Gastrocnemius medialis (tissue), 4 donors: ENCODE data around the gene SELENOO. TPM values are rescaled to one million over a fixed set of nuclear protein-coding genes. Genes with fewer than 3 reads are reported as not detected.

Source experiments
- ATAC-seq, 2 donors: fragments of 150-250 bp; one replicate each; pipeline ENCODE4 v1.9.1; 2016
- DNase-seq, 2 donors: peaks; one replicate each; pipeline ENCODE4 v3.0.0-alpha.2; 2019
- H3K27ac ChIP-seq, 4 donors: fragments of 200-600 bp; sonication (generic); 1 replicate in 1 of 4; 2 replicates in 3 of 4; pipeline ENCODE4 v1.5.1; 2016 to 2018; ENCODE audit warnings: mild to moderate bottlenecking in 2 of 4, moderate library complexity in 1 of 4
- H3K27me3 ChIP-seq, 3 donors: fragments of 200-600 bp; sonication (generic) in 2 of 3; 1 replicate in 1 of 3; 2 replicates in 2 of 3; pipeline versions ENCODE4 v1.5.1 to v1.6.0; 2016 to 2019; ENCODE audit warnings: mild to moderate bottlenecking in 1 of 3, moderate library complexity in 1 of 3
- H3K36me3 ChIP-seq, 2 donors: fragments of 200-600 bp; sonication (generic) in 1 of 2; one replicate each; pipeline ENCODE4 v1.5.1; 2017 to 2018
- H3K4me1 ChIP-seq, 2 donors: fragments of 200-600 bp; sonication (generic) in 1 of 2; one replicate each; pipeline ENCODE4 v1.5.1; 2016 to 2017; ENCODE audit warnings: mild to moderate bottlenecking in 2 of 2
- H3K4me3 ChIP-seq, 4 donors: fragments of 200-600 bp; sonication (generic) in 3 of 4; 1 replicate in 1 of 4; 2 replicates in 3 of 4; pipeline ENCODE4 v1.5.1; 2016 to 2019; ENCODE audit warnings: mild to moderate bottlenecking in 2 of 4
- H3K9me3 ChIP-seq, 3 donors: fragments of 200-600 bp; sonication (generic) in 2 of 3; 1 replicate in 1 of 3; 2 replicates in 2 of 3; pipeline ENCODE4 v1.5.1; 2016 to 2019
- CTCF ChIP-seq, 5 experiments: fragments of 450-650 bp in 3 of 5; fragments of 200-600 bp in 2 of 5; sonication (generic) in 2 of 5; IDR thresholded peaks in 4 of 5; conservative IDR thresholded peaks in 1 of 5; 1 replicate in 4 of 5; 2 replicates in 1 of 5; pipeline ENCODE4 v1.5.1; 2016 to 2019; ENCODE audit warnings: antibody characterized with exemption in 5 of 5, mild to moderate bottlenecking in 3 of 5, moderate library complexity in 3 of 5
- POLR2A ChIP-seq, 2 donors: fragments of 450-650 bp; IDR thresholded peaks; one replicate each; pipeline ENCODE4 v1.6.1; 2017; ENCODE audit warnings: antibody characterized with exemption in 2 of 2, mild to moderate bottlenecking in 2 of 2, moderate library complexity in 2 of 2
- in situ Hi-C, 4 donors: fragments of 200-750 bp; cut with MboI; loops; one replicate each; pipeline versions ENCODE4 v1.15.0 to v1.8.0; 2017; ENCODE audit warnings: low sequenced_read_pairs in 4 of 4
- intact Hi-C: fragments of 100-400 bp; cut with DNase I; formaldehyde crosslinking; loops from one replicate; pipeline ENCODE4 v1.15.1; 2023; ENCODE audit warnings: low total_unique reads
- total RNA-seq, 4 donors: library from RNA; depleted of rRNA; stranded (reverse); fragments of >200 nt; gene quantifications; one replicate each; pipeline versions ENCODE4 v1.1.0 to v1.2.3, GENCODE V29; 2016

Gene SELENOO
- total RNA-seq, 4 donors from 2014 or later = 26.4 to 54.9 (median 34.0) TPM

GRCh38 chr22:50175191-50175461, 25.7 kb upstream of the SELENOO start:
- DNase-seq (no peak), ATAC-seq (no peak)
- Histone ChIP-seq H3K4me3 (no peak overlapping the region), H3K27me3 (peaks cover 23 to 41% (median 38%) of the 10 kb centered on the region in 3 donors), H3K27ac (no peak overlapping the region), H3K9me3 (no peaks in the 10 kb centered on the region), H3K4me1 (no peaks in the 10 kb centered on the region), H3K36me3 (no peaks in the 10 kb centered on the region)
- TF ChIP-seq CTCF (IDR thresholded peaks at IDR 0.05 in 4 of 5, conservative IDR thresholded peaks at IDR 0.05 in 1 of 5) (no peak), POLR2A (IDR thresholded peaks at IDR 0.05) (no peak)
- intact Hi-C loops (no loop called here), in situ Hi-C loops (no loop called here)

GRCh38 chr22:50175921-50176849, 24.6 kb upstream of the SELENOO start:
- intact Hi-C loops = no loop called here
- H3K4me3 ChIP-seq = no peak overlapping the region
- in situ Hi-C loops = no loop called here
- H3K27me3 ChIP-seq = peaks cover 18 to 38% (median 37%) of the 10 kb centered on the region in 3 donors
- H3K9me3 ChIP-seq = no peaks in the 10 kb centered on the region
- DNase-seq = no peak
- H3K27ac ChIP-seq = no peak overlapping the region
- no peaks in the 10 kb centered on the region for H3K36me3 ChIP-seq
- no peak for ATAC-seq
- H3K4me1 ChIP-seq = no peaks in the 10 kb centered on the region
- TF ChIP-seq POLR2A (IDR thresholded peaks at IDR 0.05) (no peak), CTCF (IDR thresholded peaks at IDR 0.05 in 4 of 5, conservative IDR thresholded peaks at IDR 0.05 in 1 of 5) (no peak)

GRCh38 chr22:50176850-50177536, 23.8 kb upstream of the SELENOO start:
- Histone ChIP-seq H3K4me1 (no peaks in the 10 kb centered on the region), H3K27me3 (peaks cover 11 to 33% (median 29%) of the 10 kb centered on the region in 3 donors), H3K27ac (no peak overlapping the region), H3K36me3 (no peaks in the 10 kb centered on the region), H3K9me3 (no peaks in the 10 kb centered on the region), H3K4me3 (no peak overlapping the region)
- intact Hi-C loops = no loop called here
- in situ Hi-C loops = no loop called here
- TF ChIP-seq CTCF (IDR thresholded peaks at IDR 0.05 in 4 of 5, conservative IDR thresholded peaks at IDR 0.05 in 1 of 5) = no peak
- TF ChIP-seq POLR2A (IDR thresholded peaks at IDR 0.05) = no peak
- no peak for DNase-seq
- ATAC-seq = no peak

- H3K4me3 ChIP-seq = no peak overlapping the region
- no peak overlapping the region for H3K27ac ChIP-seq
- TF ChIP-seq POLR2A (IDR thresholded peaks at IDR 0.05) = no peak
- no peak for TF ChIP-seq CTCF (IDR thresholded peaks at IDR 0.05 in 4 of 5, conservative IDR thresholded peaks at IDR 0.05 in 1 of 5)
- no peaks in the 10 kb centered on the region for H3K36me3 ChIP-seq
- no peak for ATAC-seq
- DNase-seq = no peak
- no peaks in the 10 kb centered on the region for H3K4me1 ChIP-seq
- in situ Hi-C loops = no loop called here
- peaks cover 11 to 33% (median 27%) of the 10 kb centered on the region in 3 donors for H3K27me3 ChIP-seq
- intact Hi-C loops = no loop called here
- no peaks in the 10 kb centered on the region for H3K9me3 ChIP-seq
These were observed 23.0 kb upstream of the SELENOO start for GRCh38 chr22:50177537-50178470.
